Measurements from ENCODE around the gene PCDHGA9.

- TF ChIP-seq POLR2A (IDR thresholded peaks at IDR 0.05; ENCODE audit: low read length) = no peak
- TF ChIP-seq GATA1 (IDR thresholded peaks at IDR 0.05; ENCODE audit: low read depth, low read length) = no peak
Measured at GRCh38 chr5:141441571-141442170, 39.1 kb downstream of the PCDHGA9 start.

All from erythroblast (primary cell).